Stimulated activated naive CD4-positive, alpha-beta T cell treated with Interleukin-2 at 50 U/mL for 16 hours (primary cell): Measurements from ENCODE around the gene AFDN.
"Not testable (repeated sequence)": the region's sequence is repeated elsewhere in the genome, so short reads cannot be mapped to it uniquely, and the experiment has no call there.

Experiments
- DNase-seq: peaks from one replicate; lab custom pipeline; 2025; lab: John Stamatoyannopoulos, UW

Gene AFDN

GRCh38 chr6:168001514-168001913 is 174.8 kb downstream of the AFDN start:
- not testable (repeated sequence) for DNase-seq

- DNase-seq: no peak
Observed at GRCh38 chr6:168002804-168003203, 176.1 kb downstream of the AFDN start.

DNA sequence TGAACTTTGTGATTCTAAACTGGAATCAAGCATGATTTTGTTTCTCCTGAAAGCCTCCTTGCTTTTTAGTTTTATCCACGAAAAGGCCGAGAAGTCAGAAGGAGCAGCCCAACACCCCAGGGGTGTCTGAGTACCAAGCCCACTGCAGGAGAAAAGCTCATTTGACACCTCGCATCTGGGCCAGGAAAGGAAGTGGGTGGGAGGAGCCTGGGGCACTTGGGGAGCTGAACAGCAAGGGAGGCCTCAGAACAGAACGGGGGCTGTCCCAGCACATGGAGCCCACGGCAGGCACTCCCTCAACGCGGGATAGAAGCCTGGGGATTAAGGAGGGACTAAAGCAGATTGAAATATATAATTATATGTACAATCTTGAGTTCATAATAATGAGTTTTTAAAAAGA is 177.3 kb downstream of the AFDN start:
- no peak for DNase-seq

DNA sequence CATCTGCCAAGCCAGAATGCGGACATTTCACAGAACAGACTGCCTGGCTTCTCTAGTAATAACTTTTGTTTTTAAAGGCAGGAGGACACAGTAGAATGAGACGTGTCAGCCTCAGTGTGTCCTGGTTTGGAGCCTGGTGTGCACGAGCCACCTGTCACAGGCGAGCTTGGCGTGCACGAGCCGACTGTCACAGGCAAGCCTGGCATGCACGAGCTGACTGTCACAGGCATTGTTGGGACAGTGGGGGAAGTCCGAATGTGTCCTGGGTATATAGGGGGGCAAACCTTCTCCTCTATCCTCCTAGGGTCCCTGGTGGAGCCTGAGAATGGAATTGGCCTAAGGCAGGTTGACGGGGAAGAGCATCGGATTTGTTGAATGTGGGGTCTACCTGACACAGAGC is 178.2 kb downstream of the AFDN start:
- no peak for DNase-seq

DNA sequence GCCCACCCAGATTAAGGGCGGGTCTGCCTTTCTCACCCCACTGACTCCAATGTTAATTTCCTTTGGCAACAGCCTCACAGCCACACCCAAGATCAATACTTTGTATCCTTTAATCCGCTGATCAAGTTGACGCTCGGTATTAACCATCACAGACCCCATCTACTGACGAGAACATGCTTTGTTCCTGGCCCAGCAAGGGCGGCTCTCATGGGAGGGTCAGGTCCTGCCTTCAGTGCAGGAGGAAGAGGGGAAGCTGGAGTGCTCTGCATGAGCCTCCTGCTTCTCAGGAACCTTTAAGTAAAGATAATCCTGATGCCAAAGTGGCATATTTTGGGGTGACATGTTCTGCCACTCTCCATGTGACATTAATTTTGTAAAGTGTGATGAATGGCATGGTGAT is 179.1 kb downstream of the AFDN start:
- DNase-seq: no peak

DNA sequence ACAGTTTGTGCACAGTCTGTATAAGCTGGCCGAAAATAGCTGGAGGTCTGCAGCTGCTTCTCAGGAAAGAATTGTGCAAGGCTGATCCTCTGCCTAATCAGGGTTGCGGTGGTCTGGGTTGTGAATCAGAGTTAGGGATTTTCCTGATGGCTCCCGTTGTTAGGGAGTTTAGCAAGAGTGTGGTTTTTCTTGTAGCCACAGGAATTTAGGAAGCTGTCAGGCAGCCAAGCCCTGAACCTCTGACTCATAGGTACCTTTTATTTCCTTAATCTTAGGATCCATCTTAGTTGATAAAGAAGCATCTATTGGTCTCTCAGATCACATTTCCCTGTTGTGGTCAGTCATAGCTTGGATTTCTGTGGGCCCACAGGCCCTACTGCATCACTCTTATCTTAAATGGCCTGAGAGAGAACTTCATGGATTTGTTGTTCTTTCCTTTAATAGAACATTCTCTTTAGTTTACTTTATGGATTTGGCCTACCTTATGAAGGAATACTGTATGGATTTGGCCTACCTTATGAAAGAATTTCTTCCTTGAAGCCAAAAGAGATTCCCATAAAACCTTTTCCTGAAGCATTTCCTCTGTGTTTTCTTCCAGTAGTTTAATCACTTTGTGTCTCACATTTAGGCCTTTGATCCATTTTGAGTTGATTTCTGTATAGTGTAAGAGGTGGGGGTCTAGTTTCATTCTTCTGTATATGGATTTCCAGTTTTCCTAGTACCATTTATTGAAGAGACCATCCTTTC is 181.1 kb downstream of the AFDN start:
- no peak for DNase-seq

GRCh38 chr6:168009331-168009730 is 182.6 kb downstream of the AFDN start:
- DNase-seq: no peak

GRCh38 chr6:168011291-168011690 is 184.6 kb downstream of the AFDN start:
- DNase-seq: no peak

DNA sequence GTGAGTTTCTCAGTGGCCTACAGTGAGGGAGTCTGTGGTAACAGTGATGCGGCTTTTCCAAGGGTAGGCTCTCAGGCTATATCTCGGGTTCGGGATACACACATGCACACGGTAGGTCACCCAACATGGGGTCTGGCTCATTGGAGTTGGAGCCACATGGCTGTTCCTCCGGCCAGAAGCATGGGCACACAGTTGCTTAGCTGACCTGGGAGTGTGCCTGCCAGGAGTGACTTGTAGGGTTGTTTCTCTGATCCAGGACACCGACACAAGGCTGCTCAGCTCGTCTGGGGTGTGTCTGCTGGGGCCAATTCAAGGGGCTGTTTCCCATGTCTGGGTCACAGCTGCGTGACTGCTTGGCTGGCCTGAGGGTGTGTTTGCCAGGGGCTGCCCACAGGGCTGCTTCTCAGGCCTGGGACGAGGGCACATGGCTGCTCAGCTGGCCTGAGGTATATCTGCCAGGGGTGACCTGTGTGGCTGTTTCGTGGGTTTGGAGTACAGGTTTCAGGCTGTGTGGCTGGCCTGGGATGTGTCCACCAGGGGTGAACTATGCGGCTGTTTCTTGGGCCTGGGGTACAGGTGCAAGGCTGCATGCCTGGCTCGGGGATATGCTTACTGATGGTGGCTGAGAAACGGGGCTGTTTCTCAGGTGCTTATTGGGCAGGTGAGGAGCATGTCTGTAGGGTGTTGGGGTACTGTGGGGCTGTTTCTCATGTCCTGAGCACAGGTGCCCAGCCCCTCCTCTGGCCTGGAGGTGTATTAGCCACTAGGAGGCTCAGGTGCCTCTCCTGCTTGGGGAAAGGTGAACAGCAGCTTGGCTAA is 185.9 kb downstream of the AFDN start:
- DNase-seq: no peak

GRCh38 chr6:168013250-168013915 is 186.7 kb downstream of the AFDN start:
- DNase-seq: no peak

- DNase-seq: no peak
Observed at GRCh38 chr6:168014428-168014827, 187.7 kb downstream of the AFDN start.

DNA sequence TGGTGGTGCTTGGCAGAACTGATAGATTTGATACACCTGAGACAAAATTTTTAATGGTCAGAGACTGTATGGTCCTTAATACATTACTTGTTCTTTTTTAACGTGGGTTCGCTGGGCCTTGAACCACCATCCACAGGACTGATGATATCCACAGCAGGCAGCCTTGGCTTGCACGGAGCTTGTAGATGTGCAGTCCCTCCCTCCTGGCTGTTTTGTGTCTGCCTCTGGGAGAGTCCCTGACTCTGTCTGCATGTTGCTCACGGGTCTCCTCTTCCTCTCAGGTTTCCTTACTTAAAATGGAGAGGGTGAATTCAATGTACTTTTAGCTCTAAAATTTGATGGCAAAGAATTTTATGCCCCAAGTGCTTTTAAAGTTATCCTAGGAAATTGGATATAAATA is 188.3 kb downstream of the AFDN start:
- DNase-seq: no peak

DNA sequence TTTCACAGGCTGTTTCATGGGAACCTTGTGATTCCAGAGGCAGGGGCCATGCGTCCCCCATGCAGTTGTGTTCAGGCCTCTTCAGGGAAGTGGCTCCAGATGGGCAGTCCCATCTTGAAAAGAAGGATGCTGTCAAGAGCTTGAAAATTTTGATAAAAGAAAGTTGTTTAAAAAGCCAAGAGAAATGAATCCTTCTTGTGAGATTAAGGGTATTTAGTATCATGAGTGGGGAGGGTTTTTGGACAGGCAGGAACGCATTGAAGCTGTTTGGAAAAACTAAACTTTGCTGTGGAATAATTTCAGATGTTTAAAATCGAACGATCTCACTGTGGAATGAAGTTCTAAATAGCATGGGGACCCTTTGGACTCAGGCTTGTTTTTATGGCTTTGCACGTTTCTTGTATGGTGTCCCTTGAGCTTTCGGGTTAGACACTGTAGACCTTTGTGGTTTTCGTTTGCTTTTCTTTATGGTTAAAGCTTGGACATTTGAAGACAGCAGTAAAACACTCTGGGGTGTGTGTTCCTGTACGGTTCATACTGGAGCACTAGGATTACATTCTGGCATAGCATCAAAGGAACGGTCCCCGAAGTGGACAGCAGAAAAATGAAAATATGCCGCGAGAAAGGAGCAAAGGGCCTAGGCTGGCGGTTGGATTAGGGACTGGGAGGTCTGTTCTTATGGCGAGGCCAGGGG is 188.9 kb downstream of the AFDN start:
- no peak for DNase-seq

DNA sequence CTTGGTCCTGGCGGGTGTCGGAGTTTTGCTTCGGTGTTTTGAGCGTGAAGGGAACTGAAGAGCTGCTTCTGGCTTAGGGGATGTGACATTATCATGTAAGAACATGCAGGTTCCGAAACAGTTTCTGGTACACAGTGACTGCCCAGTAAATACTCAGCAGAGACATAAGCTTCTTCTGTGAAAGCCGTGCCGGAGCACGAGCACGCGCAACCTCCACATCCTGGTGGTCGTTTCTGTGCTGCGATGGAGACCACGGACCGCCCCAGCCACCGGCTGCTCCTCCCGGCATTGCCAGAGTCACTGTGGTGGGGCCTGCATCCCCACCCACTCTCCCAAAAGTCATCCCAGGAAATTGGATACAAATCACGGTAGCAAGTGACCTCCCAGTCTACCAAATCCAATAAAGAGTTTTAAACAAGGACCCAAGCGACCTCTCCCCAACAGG is 189.5 kb downstream of the AFDN start:
- no peak for DNase-seq

GRCh38 chr6:168016721-168017525 is 190.2 kb downstream of the AFDN start:
- no peak for DNase-seq

DNA sequence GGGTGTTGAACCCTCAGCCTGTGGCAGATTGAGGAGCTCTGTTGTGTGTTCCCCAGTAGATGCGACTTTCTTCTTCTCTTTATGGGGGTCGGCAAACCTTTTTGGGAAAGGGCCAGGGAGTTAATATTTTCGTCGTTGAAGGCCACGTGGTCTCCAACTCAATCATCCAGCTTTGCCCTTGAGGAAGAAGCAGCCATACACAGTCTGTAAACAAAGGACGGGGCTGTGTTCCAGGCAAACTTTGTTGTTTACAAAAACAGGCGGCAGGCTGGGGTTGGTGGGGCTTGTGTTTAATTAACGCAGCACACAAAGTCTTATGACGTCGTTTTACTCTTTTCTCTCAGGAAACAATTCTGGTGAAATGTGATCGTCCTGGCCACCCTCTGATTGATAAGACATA is 190.9 kb downstream of the AFDN start:
- DNase-seq: no peak

DNA sequence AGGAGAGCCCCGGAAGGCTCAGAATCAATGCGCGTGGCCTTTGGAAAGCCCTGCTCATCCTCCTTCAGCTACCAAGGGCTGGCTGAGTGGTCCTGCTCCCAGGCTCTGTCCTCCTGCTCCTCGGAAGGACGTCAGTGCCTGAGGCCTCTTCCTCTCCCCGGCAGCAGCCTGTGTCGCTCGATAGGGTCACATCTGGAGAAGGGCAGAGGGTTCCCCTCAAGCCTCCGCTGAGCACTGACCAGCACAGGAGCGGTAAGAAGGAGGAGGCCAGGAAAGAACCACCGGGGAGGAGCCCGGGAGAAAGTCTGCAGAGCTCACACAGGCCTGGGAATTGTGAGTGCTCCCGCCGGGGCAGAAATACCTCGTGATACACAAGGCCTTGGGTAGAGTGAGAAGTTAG is 192.0 kb downstream of the AFDN start:
- no peak for DNase-seq

DNA sequence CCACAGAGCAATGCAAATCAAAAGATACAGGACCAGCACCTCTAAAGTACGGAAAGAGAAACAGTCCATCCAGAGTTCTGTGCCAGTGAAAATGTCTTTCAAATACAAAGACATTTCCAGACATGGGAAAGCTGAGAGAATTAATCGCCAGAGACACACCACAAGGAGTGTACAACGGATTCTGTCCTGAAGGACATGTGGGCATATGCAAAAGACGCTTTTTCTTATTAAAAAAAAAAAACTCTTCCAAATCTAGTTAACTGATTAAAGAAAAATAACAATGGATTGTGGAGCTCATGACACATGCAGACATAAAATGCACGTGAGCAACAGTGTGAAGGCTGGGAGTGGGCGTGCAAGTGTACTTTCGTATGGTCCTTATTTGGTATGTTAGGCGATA is 193.5 kb downstream of the AFDN start:
- DNase-seq: no peak

DNA sequence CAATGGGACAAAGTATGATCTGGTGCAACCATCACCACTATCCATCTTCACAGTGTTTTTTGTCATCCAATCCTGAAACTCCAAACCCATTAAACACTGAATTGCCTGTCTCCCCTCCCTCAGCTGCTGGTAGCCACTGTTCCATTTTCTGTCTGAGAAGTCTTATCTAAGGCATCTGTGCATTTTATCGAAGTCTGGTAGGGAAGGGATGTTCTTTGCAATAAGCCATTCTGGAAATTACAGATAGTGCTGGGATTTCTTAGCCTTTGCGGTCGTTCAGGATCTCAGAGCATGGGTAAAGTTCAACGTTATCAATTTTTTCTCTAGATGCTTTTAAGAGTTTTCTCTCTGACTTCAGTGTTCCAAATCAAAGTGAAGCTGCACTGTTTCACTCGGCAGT is 194.9 kb downstream of the AFDN start:
- no peak for DNase-seq
